Kidney (tissue), 14 donors: ENCODE measurements around the gene OGFRL1. TPM values are rescaled to one million over a fixed set of nuclear protein-coding genes. Genes with fewer than 3 reads are reported as not detected.

ENCODE experiments used
- DNase-seq, 5 donors: peaks; one replicate each; pipeline ENCODE4 v3.0.0-alpha.2; 2013 to 2020
- FAIRE-seq: peaks from 2 replicates; lab custom pipeline; 2012; peaks lifted over from hg19 to GRCh38; lab: Jason Lieb, UNC
- H3K27ac ChIP-seq, 2 donors: one replicate each; pipeline ENCODE4 v1.7.0; 2013; ENCODE audit warnings: low read depth in 2 of 2, low read length in 2 of 2, inconsistent platforms in 1 of 2
- H3K27me3 ChIP-seq: one replicate; pipeline ENCODE4 v1.7.1; 2013; ENCODE audit warnings: low read length, inconsistent platforms; ENCODE audit not compliant: control insufficient read depth, insufficient read depth
- H3K36me3 ChIP-seq, 3 donors: one replicate each; pipeline versions ENCODE4 v1.7.0 to v1.7.1; 2013; ENCODE audit warnings: low read length in 3 of 3, control low read depth in 1 of 3, inconsistent platforms in 1 of 3; ENCODE audit not compliant: insufficient read depth in 3 of 3, control insufficient read depth in 2 of 3
- H3K4me1 ChIP-seq, 3 donors: one replicate each; pipeline versions ENCODE4 v1.7.0 to v1.7.1; 2013; ENCODE audit warnings: low read length in 3 of 3, inconsistent platforms in 1 of 3, low read depth in 1 of 3; ENCODE audit not compliant: control insufficient read depth in 2 of 3, insufficient read depth in 2 of 3
- H3K4me3 ChIP-seq, 3 donors: one replicate each; pipeline versions ENCODE4 v1.7.0 to v1.8.1; 2013; ENCODE audit warnings: low read length in 3 of 3, control low read depth in 1 of 3, inconsistent platforms in 1 of 3
- H3K9ac ChIP-seq, 3 donors: one replicate each; pipeline versions ENCODE4 v1.7.0 to v1.7.1; 2013; ENCODE audit warnings: low read length in 3 of 3, control low read depth in 1 of 3, inconsistent platforms in 1 of 3
- H3K9me3 ChIP-seq, 3 donors: one replicate each; pipeline versions ENCODE4 v1.7.0 to v1.7.1; 2013; ENCODE audit warnings: low read length in 3 of 3, control low read depth in 1 of 3, inconsistent platforms in 1 of 3; ENCODE audit not compliant: control insufficient read depth in 2 of 3, insufficient read depth in 1 of 3
- CTCF ChIP-seq: IDR thresholded peaks from 3 replicates; pipeline ENCODE4 v1.5.1; 2012; ENCODE audit warnings: mild to moderate bottlenecking, moderate library complexity, borderline replicate concordance; ENCODE audit not compliant: insufficient read depth; ENCODE audit errors: extremely low read depth
- intact Hi-C: fragments of 100-400 bp; cut with DNase I; formaldehyde crosslinking; loops from one replicate; pipeline ENCODE4 v1.11.1; 2022
- polyA plus RNA-seq: library from polyadenylated mRNA; stranded (reverse); fragments of 350-450 nt; fragmentation: Illumina TruSeq; extraction: RNeasy Lipid Tissue Mini Kit (QIAGEN cat#74804); gene quantifications from one replicate; pipeline ENCODE4 v1.2.3, GENCODE V29; 2014; ENCODE audit warnings: low read depth, low replicate concordance; ENCODE audit not compliant: insufficient read depth
- total RNA-seq: library from RNA; stranded (reverse); fragmentation: NEBNext Ultra II Directional; extraction: Animal tissue kit (Norgen Biotek cat#: 25700); gene quantifications from one replicate; pipeline ENCODE4 v1.2.1, GENCODE V29; 2021
- donor health status: control.
- donor health status: control.
- donor health status: control.
- donor health status: control.
- donor health status: control.
- donor health status: DM: yes; HTN: yes; CAD: no.
- donor health status: Normal renal cell carcinoma (clear cell type).

OGFRL1 gene
- total and polyA plus RNA-seq, 2 donors from 2014 or later = 3.6 to 16.0 TPM

- no peaks in the 10 kb centered on the region for H3K27me3 ChIP-seq
- H3K9ac ChIP-seq = no peak overlapping the region
- no peak overlapping the region for H3K27ac ChIP-seq
- DNase-seq (no peak), FAIRE-seq (no peak)
- H3K4me3 ChIP-seq = no peak overlapping the region
- peaks cover 0 to 4% (median 0%) of the 10 kb centered on the region in 3 donors for H3K9me3 ChIP-seq
- TF ChIP-seq CTCF = no peak
- intact Hi-C loops = no loop called here
- H3K36me3 ChIP-seq = no peaks in the 10 kb centered on the region
- peaks cover 0 to 8% (median 0%) of the 10 kb centered on the region in 3 donors for H3K4me1 ChIP-seq
Measured at GRCh38 chr6:71320041-71320440, 31.4 kb downstream of the OGFRL1 start.

- H3K4me3 ChIP-seq = no peak overlapping the region
- H3K36me3 ChIP-seq = no peaks in the 10 kb centered on the region
- intact Hi-C loops = no loop called here
- no peaks in the 10 kb centered on the region for H3K27me3 ChIP-seq
- H3K4me1 ChIP-seq = peaks cover 0 to 8% (median 0%) of the 10 kb centered on the region in 3 donors
- peaks cover 0 to 4% (median 0%) of the 10 kb centered on the region in 3 donors for H3K9me3 ChIP-seq
- no peak for TF ChIP-seq CTCF
- DNase-seq = no peak
- no peak for FAIRE-seq
- no peak overlapping the region for H3K27ac ChIP-seq
- no peak overlapping the region for H3K9ac ChIP-seq
Measured at GRCh38 chr6:71321314-71321713, 32.7 kb downstream of the OGFRL1 start.

GRCh38 chr6:71324194-71324785 lies 35.7 kb downstream of the OGFRL1 start:
- no peaks in the 10 kb centered on the region for H3K9me3 ChIP-seq
- DNase-seq (no peak), FAIRE-seq (no peak)
- H3K9ac ChIP-seq = no peak overlapping the region
- H3K4me3 ChIP-seq = no peak overlapping the region
- H3K27ac ChIP-seq = no peak overlapping the region
- H3K36me3 ChIP-seq = no peaks in the 10 kb centered on the region
- peaks cover 0 to 8% (median 6%) of the 10 kb centered on the region in 3 donors for H3K4me1 ChIP-seq
- TF ChIP-seq CTCF = no peak
- intact Hi-C loops = no loop called here
- no peaks in the 10 kb centered on the region for H3K27me3 ChIP-seq
